Stimulated activated CD4-positive, alpha-beta T cell treated with anti-CD3 and anti-CD28 coated beads, Interleukin-4, amount 100 ng/mL, for 1 hour (primary cell): ENCODE results near the gene ZNF438.
"Not testable (repeated sequence)": the region's sequence is repeated elsewhere in the genome, so short reads cannot be mapped to it uniquely, and the experiment has no call there.

Source experiments
- DNase-seq: peaks from one replicate; pipeline ENCODE4 v3.0.0-alpha.2; 2020

Gene ZNF438

GRCh38 chr10:30821261-30821993 is 210.2 kb downstream of the ZNF438 start:
- no peak for DNase-seq

- no peak for DNase-seq
These were observed 211.2 kb downstream of the ZNF438 start for GRCh38 chr10:30820261-30820991.

- no peak for DNase-seq
These were observed 212.1 kb downstream of the ZNF438 start for GRCh38 chr10:30819341-30820181.

GRCh38 chr10:30818854-30819253 is 212.8 kb downstream of the ZNF438 start:
- DNase-seq, result no peak

GRCh38 chr10:30818010-30818660 is 213.5 kb downstream of the ZNF438 start:
- no peak for DNase-seq

GRCh38 chr10:30817541-30817940 is 214.1 kb downstream of the ZNF438 start:
- no peak for DNase-seq

GRCh38 chr10:30816820-30817171 is 214.9 kb downstream of the ZNF438 start:
- DNase-seq, result no peak

- DNase-seq, result no peak
These were observed 215.4 kb downstream of the ZNF438 start for GRCh38 chr10:30816159-30816819.

GRCh38 chr10:30813872-30814481 is 217.7 kb downstream of the ZNF438 start:
- no peak for DNase-seq

GRCh38 chr10:30812018-30812851 is 219.4 kb downstream of the ZNF438 start:
- no peak for DNase-seq

GRCh38 chr10:30811276-30812017 is 220.2 kb downstream of the ZNF438 start:
- no peak for DNase-seq

- no peak for DNase-seq
These were observed 221.2 kb downstream of the ZNF438 start for GRCh38 chr10:30810416-30810815.

GRCh38 chr10:30806850-30807249 is 224.8 kb downstream of the ZNF438 start:
- no peak for DNase-seq

GRCh38 chr10:30805061-30805460 is 226.6 kb downstream of the ZNF438 start:
- DNase-seq, result no peak

- no peak for DNase-seq
These were observed 227.1 kb downstream of the ZNF438 start for GRCh38 chr10:30804478-30805055.

GRCh38 chr10:30803892-30804322 is 227.8 kb downstream of the ZNF438 start:
- DNase-seq, result no peak

- no peak for DNase-seq
These were observed 228.6 kb downstream of the ZNF438 start for GRCh38 chr10:30803058-30803457.

GRCh38 chr10:30800368-30800767 is 231.3 kb downstream of the ZNF438 start:
- DNase-seq, result no peak

- DNase-seq, result no peak
These were observed 232.9 kb downstream of the ZNF438 start for GRCh38 chr10:30798646-30799185.

GRCh38 chr10:30795024-30795423 is 236.6 kb downstream of the ZNF438 start:
- not testable (repeated sequence) for DNase-seq
